ENCODE results near the gene MAP3K4. TPM values are rescaled to one million over a fixed set of nuclear protein-coding genes. Genes with fewer than 3 reads are reported as not detected.
"Not testable (repeated sequence)": the region's sequence is repeated elsewhere in the genome, so short reads cannot be mapped to it uniquely, and the experiment has no call there.

The MAP3K4 gene
- total RNA-seq, 1 donor from 2014 or later, result 51.6 TPM

- Mint-ChIP-seq H3K4me1 (ENCODE audit: unreplicated experiment) (peaks cover 24% of the 10 kb centered on the region), H3K4me3 (no peak overlapping the region), H3K9me3 (peaks cover 8% of the 10 kb centered on the region), H3K27ac (no peak overlapping the region), H3K27me3 (no peaks in the 10 kb centered on the region), H3K36me3 (no peaks in the 10 kb centered on the region)
- DNase-seq (ENCODE audit: extremely low spot score, unreplicated experiment), result no peak
- TF ChIP-seq, protein P1, sequence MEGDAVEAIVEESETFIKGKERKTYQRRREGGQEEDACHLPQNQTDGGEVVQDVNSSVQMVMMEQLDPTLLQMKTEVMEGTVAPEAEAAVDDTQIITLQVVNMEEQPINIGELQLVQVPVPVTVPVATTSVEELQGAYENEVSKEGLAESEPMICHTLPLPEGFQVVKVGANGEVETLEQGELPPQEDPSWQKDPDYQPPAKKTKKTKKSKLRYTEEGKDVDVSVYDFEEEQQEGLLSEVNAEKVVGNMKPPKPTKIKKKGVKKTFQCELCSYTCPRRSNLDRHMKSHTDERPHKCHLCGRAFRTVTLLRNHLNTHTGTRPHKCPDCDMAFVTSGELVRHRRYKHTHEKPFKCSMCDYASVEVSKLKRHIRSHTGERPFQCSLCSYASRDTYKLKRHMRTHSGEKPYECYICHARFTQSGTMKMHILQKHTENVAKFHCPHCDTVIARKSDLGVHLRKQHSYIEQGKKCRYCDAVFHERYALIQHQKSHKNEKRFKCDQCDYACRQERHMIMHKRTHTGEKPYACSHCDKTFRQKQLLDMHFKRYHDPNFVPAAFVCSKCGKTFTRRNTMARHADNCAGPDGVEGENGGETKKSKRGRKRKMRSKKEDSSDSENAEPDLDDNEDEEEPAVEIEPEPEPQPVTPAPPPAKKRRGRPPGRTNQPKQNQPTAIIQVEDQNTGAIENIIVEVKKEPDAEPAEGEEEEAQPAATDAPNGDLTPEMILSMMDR (conservative IDR thresholded peaks at IDR 0.05), result no peak
These were observed 12.4 kb upstream of the MAP3K4 start for GRCh38 chr6:160979061-160979708.

GRCh38 chr6:160983377-160983948 lies 8.1 kb upstream of the MAP3K4 start:
- H3K27me3 Mint-ChIP-seq; H3K4me3 Mint-ChIP-seq; H3K36me3 Mint-ChIP-seq; H3K9me3 Mint-ChIP-seq; H3K4me1 Mint-ChIP-seq (ENCODE audit: unreplicated experiment); DNase-seq (ENCODE audit: extremely low spot score, unreplicated experiment); H3K27ac Mint-ChIP-seq: not testable (repeated sequence)

DNA sequence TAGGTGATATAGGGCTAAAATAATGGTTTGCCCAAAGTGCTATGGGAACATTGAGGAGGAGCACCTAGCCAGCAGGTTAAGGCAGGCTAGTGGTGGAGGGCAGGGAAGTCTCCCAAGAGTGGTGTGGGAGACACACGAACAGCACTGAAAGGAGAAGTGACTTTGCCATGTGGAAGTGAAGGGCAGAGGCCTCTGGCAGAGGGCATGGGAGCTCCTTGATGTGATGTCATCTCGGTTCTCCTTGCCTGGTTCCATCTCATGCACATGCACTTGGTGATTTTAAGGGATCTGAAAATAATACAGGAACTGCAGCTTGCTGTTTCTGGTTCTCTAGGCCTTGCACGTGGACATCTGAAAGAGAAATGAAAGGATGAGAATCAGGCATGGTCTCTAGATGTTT lies 4.7 kb upstream of the MAP3K4 start:
- TF ChIP-seq, protein P1 (conservative IDR thresholded peaks at IDR 0.05), result no peak
- peaks cover 8% of the 10 kb centered on the region for H3K9me3 Mint-ChIP-seq

DNA sequence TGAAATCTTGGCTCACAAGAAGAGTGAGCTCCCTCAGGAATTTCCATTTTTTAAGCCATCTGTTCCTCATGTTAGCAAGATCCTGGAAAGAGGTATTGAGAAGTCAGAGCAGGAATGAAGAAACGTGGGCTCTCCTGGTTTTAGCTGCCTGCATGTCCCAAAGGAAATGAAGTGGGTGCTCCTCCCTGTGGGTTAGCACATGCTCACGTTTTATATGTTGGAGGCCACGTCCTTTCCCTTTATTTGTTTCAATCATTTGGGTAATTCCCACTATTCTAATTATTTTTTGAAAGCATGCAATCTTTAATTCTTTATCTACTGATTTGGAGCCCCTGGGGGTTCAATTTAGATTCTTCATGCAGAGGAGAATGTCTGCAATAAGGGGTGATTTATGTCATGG lies 4.3 kb upstream of the MAP3K4 start:
- peaks cover 8% of the 10 kb centered on the region for H3K9me3 Mint-ChIP-seq
- H3K27me3 Mint-ChIP-seq, result no peaks in the 10 kb centered on the region
- no peaks in the 10 kb centered on the region for H3K36me3 Mint-ChIP-seq
- TF ChIP-seq, protein P1 (conservative IDR thresholded peaks at IDR 0.05), result no peak
- H3K27ac Mint-ChIP-seq, result no peak overlapping the region
- no peaks in the 10 kb centered on the region for H3K4me1 Mint-ChIP-seq (ENCODE audit: unreplicated experiment)
- no peak overlapping the region for H3K4me3 Mint-ChIP-seq
- DNase-seq (ENCODE audit: extremely low spot score, unreplicated experiment), result no peak

More for the DNA sequence above, 4.7 kb upstream of the MAP3K4 start:
- H3K4me3 Mint-ChIP-seq, result no peak overlapping the region
- no peak for DNase-seq (ENCODE audit: extremely low spot score, unreplicated experiment)
- H3K27ac Mint-ChIP-seq, result no peak overlapping the region
- no peaks in the 10 kb centered on the region for H3K27me3 Mint-ChIP-seq
- no peaks in the 10 kb centered on the region for H3K4me1 Mint-ChIP-seq (ENCODE audit: unreplicated experiment)
- no peaks in the 10 kb centered on the region for H3K36me3 Mint-ChIP-seq

GRCh38 chr6:160990847-160991405 lies 643 bp upstream of the MAP3K4 start:
- Mint-ChIP-seq H3K27me3 (no peaks in the 10 kb centered on the region), H3K36me3 (no peaks in the 10 kb centered on the region), H3K4me3 (peak overlapping the region; percentile 98), H3K4me1 (ENCODE audit: unreplicated experiment) (peaks cover 4% of the 10 kb centered on the region), H3K9me3 (no peaks in the 10 kb centered on the region), H3K27ac (peak overlapping the region; percentile 96)
- TF ChIP-seq, protein P1 (conservative IDR thresholded peaks at IDR 0.05), result no peak
- no peak for DNase-seq (ENCODE audit: extremely low spot score, unreplicated experiment)
